ENCODE data around the gene NEDD4L.

DNA sequence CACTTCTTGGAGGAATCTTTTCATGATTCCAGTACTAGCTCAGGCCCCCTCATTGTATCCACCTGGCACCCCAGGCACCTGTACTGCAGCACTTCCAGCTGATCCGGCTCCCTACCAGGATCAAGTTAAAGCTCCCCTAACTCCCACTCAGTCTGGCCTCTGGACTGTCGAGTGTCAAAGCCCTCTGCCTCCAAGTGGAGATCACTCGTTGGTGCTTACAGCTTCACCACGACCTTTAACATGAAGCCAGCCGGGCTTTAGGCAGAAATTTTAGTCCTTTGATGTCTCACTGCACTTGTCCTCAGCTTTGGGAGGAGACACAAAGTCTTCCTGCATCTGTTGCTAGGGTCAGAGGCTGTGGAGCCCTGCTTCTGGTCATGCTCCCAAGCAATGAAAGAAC, 387.2 kb downstream of the NEDD4L start:
- TF ChIP-seq, protein P1, sequence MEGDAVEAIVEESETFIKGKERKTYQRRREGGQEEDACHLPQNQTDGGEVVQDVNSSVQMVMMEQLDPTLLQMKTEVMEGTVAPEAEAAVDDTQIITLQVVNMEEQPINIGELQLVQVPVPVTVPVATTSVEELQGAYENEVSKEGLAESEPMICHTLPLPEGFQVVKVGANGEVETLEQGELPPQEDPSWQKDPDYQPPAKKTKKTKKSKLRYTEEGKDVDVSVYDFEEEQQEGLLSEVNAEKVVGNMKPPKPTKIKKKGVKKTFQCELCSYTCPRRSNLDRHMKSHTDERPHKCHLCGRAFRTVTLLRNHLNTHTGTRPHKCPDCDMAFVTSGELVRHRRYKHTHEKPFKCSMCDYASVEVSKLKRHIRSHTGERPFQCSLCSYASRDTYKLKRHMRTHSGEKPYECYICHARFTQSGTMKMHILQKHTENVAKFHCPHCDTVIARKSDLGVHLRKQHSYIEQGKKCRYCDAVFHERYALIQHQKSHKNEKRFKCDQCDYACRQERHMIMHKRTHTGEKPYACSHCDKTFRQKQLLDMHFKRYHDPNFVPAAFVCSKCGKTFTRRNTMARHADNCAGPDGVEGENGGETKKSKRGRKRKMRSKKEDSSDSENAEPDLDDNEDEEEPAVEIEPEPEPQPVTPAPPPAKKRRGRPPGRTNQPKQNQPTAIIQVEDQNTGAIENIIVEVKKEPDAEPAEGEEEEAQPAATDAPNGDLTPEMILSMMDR (conservative IDR thresholded peaks at IDR 0.05 in 1 of 2, IDR thresholded peaks at IDR 0.05 in 1 of 2; ENCODE audit: extremely low read depth in 1 of 2, insufficient read depth in 1 of 2, low read depth in 1 of 2, low read length in 2 of 2): no peak
- no peak for TF ChIP-seq EZH2 (IDR thresholded peaks at IDR 0.05; ENCODE audit: borderline replicate concordance, low read length)
